PC-3 (cell line): ENCODE results near the gene GOLGA6L4.
"Not testable (repeated sequence)": the region's sequence is repeated elsewhere in the genome, so short reads cannot be mapped to it uniquely, and the experiment has no call there.

Experiments used
- EZH2 ChIP-seq: fragments of 300-600 bp; sonication (generic); IDR thresholded peaks from one replicate; pipeline ENCODE4 v1.6.1; 2017; ENCODE audit warnings: antibody characterized with exemption, mild to moderate bottlenecking, low read length; ENCODE audit not compliant: unreplicated experiment
- EZH2phosphoT487 ChIP-seq: fragments of 300-600 bp; sonication (generic); IDR thresholded peaks from 2 replicates; pipeline ENCODE4 v1.6.1; 2018; ENCODE audit warnings: mild to moderate bottlenecking, antibody characterized with exemption, low read length, borderline replicate concordance
- TF ChIP-seq, protein P1 (sequence below): fragments of 300-600 bp; sonication (generic); conservative IDR thresholded peaks from 2 replicates; pipeline ENCODE4 v1.5.1; 2017; ENCODE audit warnings: antibody characterized with exemption, low read depth, mild to moderate bottlenecking, low read length

- TF ChIP-seq, protein P1, sequence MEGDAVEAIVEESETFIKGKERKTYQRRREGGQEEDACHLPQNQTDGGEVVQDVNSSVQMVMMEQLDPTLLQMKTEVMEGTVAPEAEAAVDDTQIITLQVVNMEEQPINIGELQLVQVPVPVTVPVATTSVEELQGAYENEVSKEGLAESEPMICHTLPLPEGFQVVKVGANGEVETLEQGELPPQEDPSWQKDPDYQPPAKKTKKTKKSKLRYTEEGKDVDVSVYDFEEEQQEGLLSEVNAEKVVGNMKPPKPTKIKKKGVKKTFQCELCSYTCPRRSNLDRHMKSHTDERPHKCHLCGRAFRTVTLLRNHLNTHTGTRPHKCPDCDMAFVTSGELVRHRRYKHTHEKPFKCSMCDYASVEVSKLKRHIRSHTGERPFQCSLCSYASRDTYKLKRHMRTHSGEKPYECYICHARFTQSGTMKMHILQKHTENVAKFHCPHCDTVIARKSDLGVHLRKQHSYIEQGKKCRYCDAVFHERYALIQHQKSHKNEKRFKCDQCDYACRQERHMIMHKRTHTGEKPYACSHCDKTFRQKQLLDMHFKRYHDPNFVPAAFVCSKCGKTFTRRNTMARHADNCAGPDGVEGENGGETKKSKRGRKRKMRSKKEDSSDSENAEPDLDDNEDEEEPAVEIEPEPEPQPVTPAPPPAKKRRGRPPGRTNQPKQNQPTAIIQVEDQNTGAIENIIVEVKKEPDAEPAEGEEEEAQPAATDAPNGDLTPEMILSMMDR: not testable (repeated sequence)
- not testable (repeated sequence) for TF ChIP-seq EZH2, EZH2phosphoT487
Observed at GRCh38 chr15:84199865-84200264, 35.7 kb upstream of the GOLGA6L4 start.
